Activated CD8-positive, alpha-beta T cell treated with anti-CD3 and anti-CD28 coated beads for 36 hours (primary cell): ENCODE data around the gene RBFOX2. TPM values are rescaled to one million over a fixed set of nuclear protein-coding genes. Genes with fewer than 3 reads are reported as not detected.
"Not testable (repeated sequence)": the region's sequence is repeated elsewhere in the genome, so short reads cannot be mapped to it uniquely, and the experiment has no call there.

Source experiments
- ATAC-seq: fragments of 200-7000 bp; cut with Tn5 transposase; one replicate; pipeline ENCODE4 v1.10.0; 2021; ENCODE audit warnings: mild to moderate bottlenecking, moderate library complexity
- CTCF ChIA-PET: fragments of 350-600 bp; sonication (Branson Sonifier 250); formaldehyde crosslinking; loops from one replicate; lab custom pipeline; 2021; ENCODE audit warnings: antibody characterized with exemption; lab: Charles Lee
- POLR2A ChIA-PET: fragments of 350-600 bp; sonication (Branson Sonifier 250); formaldehyde crosslinking; loops from one replicate; lab custom pipeline; 2021; ENCODE audit warnings: antibody characterized with exemption; lab: Charles Lee
- DNase-seq: peaks from one replicate; pipeline ENCODE4 v3.0.0-alpha.2; 2020
- H3K27ac Mint-ChIP-seq: one replicate; pipeline ENCODE4 v1.8.0; 2021; ENCODE audit warnings: mild to moderate bottlenecking, mixed read lengths
- H3K27me3 Mint-ChIP-seq: one replicate; pipeline ENCODE4 v1.8.0; 2021; ENCODE audit warnings: mixed read lengths
- H3K36me3 Mint-ChIP-seq: one replicate; pipeline ENCODE4 v1.8.0; 2021; ENCODE audit warnings: low read depth, mixed read lengths
- H3K4me1 Mint-ChIP-seq: one replicate; pipeline ENCODE4 v1.8.0; 2021; ENCODE audit warnings: low read depth, mixed read lengths
- H3K4me3 Mint-ChIP-seq: one replicate; pipeline ENCODE4 v1.8.0; 2021; ENCODE audit warnings: mild to moderate bottlenecking, moderate library complexity, mixed read lengths
- H3K9me3 Mint-ChIP-seq: one replicate; pipeline ENCODE4 v1.8.0; 2021; ENCODE audit warnings: mixed read lengths
- CTCF ChIP-seq: fragments of 200-600 bp; IDR thresholded peaks from one replicate; pipeline ENCODE4 v1.8.0; 2022; ENCODE audit warnings: antibody characterized with exemption, mild to moderate bottlenecking
- intact Hi-C: fragments of 100-400 bp; cut with micrococcal nuclease; formaldehyde crosslinking; loops from one replicate; pipeline ENCODE4 v1.10.0; 2022
- total RNA-seq, 2 experiments: library from RNA; stranded (reverse); gene quantifications; one replicate each; pipeline ENCODE4 v1.2.3, GENCODE V29; 2021

RBFOX2 gene
- total RNA-seq, 2 experiments from 2014 or later, result 3.1 to 3.3 TPM

- TF ChIP-seq CTCF, result no peak
- no peaks in the 10 kb centered on the region for H3K4me1 Mint-ChIP-seq
- intact Hi-C loops, result no loop called here
- ChIA-PET CTCF (no interaction called here), POLR2A (no interaction called here)
- no peaks in the 10 kb centered on the region for H3K27me3 Mint-ChIP-seq
- ATAC-seq (no peak), DNase-seq (no peak)
- no peak overlapping the region for H3K27ac Mint-ChIP-seq
- no peak overlapping the region for H3K4me3 Mint-ChIP-seq
- no peaks in the 10 kb centered on the region for H3K9me3 Mint-ChIP-seq
- no peaks in the 10 kb centered on the region for H3K36me3 Mint-ChIP-seq
Observed at GRCh38 chr22:35799150-35799549, 229.5 kb downstream of the RBFOX2 start.

GRCh38 chr22:35797411-35797810 is 231.2 kb downstream of the RBFOX2 start:
- H3K27ac Mint-ChIP-seq, result no peak overlapping the region
- H3K4me3 Mint-ChIP-seq, result no peak overlapping the region
- no peaks in the 10 kb centered on the region for H3K4me1 Mint-ChIP-seq
- DNase-seq (no peak), ATAC-seq (no peak)
- POLR2A ChIA-PET, result no interaction called here
- CTCF ChIA-PET, result no interaction called here
- no peaks in the 10 kb centered on the region for H3K27me3 Mint-ChIP-seq
- no peak for TF ChIP-seq CTCF
- no peaks in the 10 kb centered on the region for H3K9me3 Mint-ChIP-seq
- H3K36me3 Mint-ChIP-seq, result no peaks in the 10 kb centered on the region
- intact Hi-C loops, result no loop called here

GRCh38 chr22:35795476-35795875 is 233.1 kb downstream of the RBFOX2 start:
- Mint-ChIP-seq H3K27me3 (no peaks in the 10 kb centered on the region), H3K9me3 (no peaks in the 10 kb centered on the region), H3K27ac (no peak overlapping the region), H3K36me3 (no peaks in the 10 kb centered on the region), H3K4me3 (no peak overlapping the region), H3K4me1 (no peaks in the 10 kb centered on the region)
- TF ChIP-seq CTCF, result no peak
- ChIA-PET POLR2A (no interaction called here), CTCF (no interaction called here)
- no peak for ATAC-seq
- DNase-seq, result no peak
- intact Hi-C loops, result no loop called here

- H3K4me3 Mint-ChIP-seq, result no peak overlapping the region
- no peaks in the 10 kb centered on the region for H3K4me1 Mint-ChIP-seq
- DNase-seq, result no peak
- no peaks in the 10 kb centered on the region for H3K9me3 Mint-ChIP-seq
- no peak overlapping the region for H3K27ac Mint-ChIP-seq
- TF ChIP-seq CTCF, result no peak
- no peak for ATAC-seq
- no peaks in the 10 kb centered on the region for H3K36me3 Mint-ChIP-seq
- ChIA-PET POLR2A (no interaction called here), CTCF (no interaction called here)
- intact Hi-C loops, result no loop called here
- H3K27me3 Mint-ChIP-seq, result no peaks in the 10 kb centered on the region
Observed at GRCh38 chr22:35792506-35792905, 236.1 kb downstream of the RBFOX2 start.

- DNase-seq, H3K4me3 Mint-ChIP-seq, H3K4me1 Mint-ChIP-seq, H3K36me3 Mint-ChIP-seq, H3K27ac Mint-ChIP-seq, H3K9me3 Mint-ChIP-seq, ATAC-seq, H3K27me3 Mint-ChIP-seq, intact Hi-C loops, POLR2A ChIA-PET: not testable (repeated sequence)
- CTCF ChIA-PET, result interaction anchor here (1.2 kb wide), 1 partner anchor 24 kb away, joined by 3 read pairs; no protein-coding TSS in a partner anchor
Observed at GRCh38 chr22:35791788-35792187, 236.8 kb downstream of the RBFOX2 start.
